OCI-M1 (cell line): ENCODE measurements around the gene NR2F2.

ENCODE experiments used
- DNase-seq: peaks from one replicate; lab custom pipeline; 2025; lab: John Stamatoyannopoulos, UW

The NR2F2 gene

DNA sequence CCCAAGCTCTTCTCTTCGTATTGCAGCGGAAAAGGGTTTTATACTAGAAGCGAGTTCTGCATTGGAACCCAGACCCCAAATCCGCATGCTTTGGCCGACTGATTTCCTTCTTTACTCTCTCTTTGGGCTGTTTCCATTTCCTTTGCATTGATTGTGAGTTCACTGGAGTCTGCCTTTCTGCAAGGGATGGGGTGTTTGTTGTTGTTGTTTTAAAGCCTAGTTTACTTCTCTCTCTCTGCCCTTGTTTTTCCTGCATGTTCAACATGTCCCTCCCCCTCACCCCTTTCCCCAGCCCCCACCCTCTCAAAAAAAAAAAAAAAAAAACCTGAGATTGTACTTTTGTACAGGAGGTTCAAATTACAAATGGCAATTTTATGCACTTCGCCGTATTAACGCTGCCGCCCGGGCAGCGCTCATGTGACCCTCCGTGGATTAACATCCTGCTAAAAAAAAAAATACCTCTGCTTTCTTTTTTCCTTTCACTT, 2.2 kb downstream of the NR2F2 start:
- no peak for DNase-seq

DNA sequence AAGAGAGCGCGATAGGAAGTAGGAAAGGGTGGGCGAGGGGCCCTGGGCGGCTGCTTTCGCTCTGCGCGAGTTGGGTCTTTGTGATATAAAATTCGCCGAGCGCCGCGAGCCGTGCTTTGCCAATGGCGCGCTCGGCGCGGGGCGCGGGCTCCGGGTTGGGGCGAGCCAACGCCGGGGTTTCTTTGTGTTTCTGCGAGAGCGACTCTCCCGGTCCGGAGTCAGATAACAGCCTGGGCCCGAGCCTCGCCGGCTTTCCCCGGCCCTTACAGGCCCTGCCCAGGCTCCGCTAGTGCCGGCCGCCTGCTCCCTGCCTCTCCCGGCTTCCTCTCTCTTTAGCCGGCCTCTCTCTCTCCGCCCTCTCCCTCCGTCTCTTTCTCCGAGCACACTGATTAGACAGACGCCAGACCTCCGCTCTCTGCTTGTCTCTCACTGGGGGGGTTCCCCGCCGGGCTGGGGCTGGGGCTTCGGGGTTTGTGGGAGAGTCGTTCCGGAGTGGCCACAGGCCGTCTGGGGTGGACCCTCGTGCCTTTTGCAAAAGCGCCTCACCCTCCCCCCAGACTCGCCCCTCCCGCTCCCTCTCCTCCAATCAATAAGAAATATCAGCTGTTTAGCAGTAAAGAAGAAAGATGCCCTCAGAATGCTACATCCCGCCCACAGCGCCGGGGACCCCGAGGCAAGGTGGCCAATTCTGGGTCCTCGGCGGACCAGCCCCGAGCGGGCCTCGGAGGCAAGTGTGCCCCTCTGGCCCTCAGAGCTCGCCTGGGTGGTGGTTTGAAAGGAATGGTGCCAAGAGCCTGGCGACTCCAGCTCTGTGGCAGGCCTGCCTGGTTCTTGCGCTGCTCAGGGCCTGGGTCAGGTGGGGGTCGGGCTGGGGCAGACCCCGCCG, 2.9 kb downstream of the NR2F2 start:
- DNase-seq: no peak

DNA sequence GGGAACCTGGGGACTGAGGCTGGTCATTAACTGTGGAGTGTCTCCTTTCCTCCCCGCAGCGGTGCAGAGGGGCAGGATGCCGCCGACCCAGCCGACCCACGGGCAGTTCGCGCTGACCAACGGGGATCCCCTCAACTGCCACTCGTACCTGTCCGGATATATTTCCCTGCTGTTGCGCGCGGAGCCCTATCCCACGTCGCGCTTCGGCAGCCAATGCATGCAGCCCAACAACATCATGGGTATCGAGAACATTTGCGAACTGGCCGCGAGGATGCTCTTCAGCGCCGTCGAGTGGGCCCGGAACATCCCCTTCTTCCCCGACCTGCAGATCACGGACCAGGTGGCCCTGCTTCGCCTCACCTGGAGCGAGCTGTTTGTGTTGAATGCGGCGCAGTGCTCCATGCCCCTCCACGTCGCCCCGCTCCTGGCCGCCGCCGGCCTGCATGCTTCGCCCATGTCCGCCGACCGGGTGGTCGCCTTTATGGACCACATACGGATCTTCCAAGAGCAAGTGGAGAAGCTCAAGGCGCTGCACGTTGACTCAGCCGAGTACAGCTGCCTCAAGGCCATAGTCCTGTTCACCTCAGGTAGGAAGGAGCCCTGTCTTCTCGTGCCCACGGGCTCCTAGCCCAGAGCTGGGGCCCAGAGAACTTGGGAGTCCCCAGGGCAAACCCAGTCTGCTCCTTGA, 3.7 kb downstream of the NR2F2 start:
- no peak for DNase-seq

DNA sequence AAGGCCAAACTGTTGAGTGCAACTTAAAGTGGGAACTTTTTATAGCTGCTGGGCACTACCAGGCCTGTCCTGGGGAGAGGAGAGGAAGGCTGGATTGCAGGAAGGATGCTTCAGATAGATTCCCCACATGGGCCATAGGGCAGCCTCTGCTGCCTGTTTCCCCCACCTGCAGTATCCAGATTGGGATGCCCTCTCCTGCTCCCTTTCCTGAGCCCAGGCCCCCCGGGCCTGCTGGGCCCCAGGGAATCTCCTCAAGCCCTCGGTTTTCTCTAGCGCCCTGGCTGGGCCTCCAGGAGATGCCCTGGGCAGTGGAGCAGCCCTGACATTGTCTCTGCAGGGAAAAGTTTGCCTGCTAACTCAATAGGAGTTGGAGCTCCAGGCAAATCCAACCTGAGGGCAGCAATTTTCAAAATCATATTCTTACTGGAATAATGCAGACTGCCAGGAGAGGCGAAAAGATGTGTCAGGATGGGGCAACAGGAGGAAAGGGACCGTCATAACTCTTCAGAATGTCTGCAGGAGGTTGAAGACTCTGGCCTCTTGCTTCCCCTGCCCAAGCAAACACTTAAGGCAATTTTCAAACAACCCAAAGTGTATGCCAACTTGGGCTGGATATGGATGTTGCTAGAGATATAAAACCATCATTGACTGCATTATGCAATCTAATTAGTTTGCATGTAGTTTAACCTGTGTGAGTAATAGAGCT, 4.4 kb downstream of the NR2F2 start:
- no peak for DNase-seq

DNA sequence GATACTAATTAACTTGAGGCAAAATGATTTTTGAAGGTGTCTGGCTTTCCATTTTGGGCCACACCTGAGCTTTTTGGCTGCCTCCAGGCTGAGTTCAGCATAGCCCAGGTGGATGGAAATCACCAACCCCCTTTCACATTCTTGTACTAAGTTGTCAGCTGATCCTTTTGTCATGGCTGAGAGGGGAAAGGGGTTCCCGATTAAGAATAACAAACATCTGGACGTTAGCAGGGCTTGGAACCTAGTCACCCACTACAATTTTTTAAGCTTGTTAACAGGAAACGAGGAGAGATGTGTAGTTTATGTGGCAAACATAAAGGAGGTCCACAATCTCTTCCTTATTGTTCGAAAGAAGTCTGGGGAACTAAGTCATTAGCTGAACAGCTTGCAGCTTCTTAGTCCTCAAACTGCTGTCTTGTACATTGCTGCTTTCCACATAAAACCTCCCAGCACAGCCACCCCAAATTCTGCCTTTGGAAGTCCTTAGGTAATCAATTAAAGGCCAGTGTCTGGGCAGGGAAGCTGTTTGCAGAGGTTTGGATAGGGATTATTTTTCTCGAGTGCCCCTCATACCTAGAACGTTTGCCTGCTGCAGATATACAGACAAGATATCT, 5.0 kb downstream of the NR2F2 start:
- peak; percentile 45 for DNase-seq

DNA sequence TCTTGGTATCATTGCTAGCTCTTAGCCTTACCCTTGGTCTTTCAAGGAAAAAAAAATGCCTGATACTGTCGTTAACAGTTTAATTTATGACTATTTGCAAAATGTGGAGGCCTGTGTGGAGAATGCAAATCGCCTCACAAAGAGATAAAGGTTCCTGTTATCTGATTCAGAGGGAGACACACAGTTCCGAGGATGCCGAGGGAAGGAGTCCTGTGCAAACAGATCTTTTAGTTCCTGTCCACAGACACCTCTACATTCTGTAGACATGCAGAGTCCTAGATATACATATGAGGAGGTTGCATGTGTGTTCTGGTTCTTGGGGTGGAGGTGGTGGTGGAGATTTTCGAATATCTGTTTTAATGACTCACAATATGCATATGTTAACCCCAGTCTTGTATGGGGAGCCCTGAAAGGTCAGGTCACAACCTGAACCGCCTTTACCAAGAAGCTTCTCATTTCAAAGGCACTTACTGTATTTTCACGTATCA, 5.7 kb downstream of the NR2F2 start:
- peak; percentile 69 for DNase-seq

DNA sequence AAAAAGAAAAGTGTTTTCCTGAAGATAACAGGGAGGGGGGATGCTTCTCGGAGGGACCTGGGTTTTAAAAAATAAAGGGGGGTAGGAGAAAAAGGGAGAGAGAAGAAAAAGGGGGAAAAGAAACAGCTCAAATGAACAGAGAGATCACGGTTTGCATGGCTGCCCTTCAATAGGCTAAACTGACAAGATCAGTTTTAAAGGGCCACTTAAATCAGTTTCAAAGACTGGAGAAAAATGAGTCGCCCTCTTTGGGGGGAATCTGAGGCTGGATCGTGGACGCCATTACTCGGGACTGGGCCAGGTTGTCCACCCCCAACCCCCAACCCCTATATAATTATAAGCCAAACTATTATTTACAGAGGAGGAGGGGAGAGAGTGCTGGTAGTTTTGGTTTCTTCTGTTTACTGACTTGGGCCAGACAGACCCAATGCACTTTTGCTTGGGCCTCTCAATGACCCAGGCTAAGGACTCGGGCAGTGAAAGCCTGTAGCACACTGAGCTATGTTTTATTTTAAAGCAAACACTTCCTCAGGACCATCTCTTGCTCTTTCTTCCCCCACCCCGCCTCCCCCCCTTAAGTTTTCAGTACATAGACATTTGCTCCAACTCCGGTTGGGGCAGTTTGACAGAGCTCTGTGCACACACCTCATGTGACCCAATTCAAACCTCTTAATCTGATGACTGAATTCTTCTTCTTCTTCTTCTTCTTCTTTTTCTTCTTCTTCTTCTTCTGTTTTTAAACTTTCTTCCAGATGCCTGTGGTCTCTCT, 6.3 kb downstream of the NR2F2 start:
- DNase-seq: peak; percentile 82

DNA sequence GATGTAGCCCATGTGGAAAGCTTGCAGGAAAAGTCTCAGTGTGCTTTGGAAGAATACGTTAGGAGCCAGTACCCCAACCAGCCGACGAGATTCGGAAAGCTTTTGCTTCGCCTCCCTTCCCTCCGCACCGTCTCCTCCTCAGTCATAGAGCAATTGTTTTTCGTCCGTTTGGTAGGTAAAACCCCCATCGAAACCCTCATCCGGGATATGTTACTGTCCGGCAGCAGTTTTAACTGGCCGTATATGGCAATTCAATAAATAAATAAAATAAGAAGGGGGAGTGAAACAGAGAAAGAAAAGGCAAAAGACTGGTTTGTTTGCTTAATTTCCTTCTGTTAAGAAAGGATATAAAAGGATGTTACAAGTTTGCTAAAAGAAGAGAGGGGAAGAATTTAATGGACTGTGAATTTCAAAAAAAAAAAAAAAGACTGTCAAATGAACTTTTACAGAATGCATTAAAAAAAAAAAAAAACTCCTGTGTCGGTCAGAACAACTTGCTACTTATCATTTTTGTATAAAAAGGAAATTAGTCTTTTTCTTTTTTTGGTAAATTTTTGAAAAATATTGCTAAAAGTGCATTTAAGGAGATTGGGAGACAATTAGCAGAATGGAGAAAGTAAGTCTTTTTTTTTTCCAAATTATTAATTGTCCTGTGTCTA, 7.0 kb downstream of the NR2F2 start:
- no peak for DNase-seq

DNA sequence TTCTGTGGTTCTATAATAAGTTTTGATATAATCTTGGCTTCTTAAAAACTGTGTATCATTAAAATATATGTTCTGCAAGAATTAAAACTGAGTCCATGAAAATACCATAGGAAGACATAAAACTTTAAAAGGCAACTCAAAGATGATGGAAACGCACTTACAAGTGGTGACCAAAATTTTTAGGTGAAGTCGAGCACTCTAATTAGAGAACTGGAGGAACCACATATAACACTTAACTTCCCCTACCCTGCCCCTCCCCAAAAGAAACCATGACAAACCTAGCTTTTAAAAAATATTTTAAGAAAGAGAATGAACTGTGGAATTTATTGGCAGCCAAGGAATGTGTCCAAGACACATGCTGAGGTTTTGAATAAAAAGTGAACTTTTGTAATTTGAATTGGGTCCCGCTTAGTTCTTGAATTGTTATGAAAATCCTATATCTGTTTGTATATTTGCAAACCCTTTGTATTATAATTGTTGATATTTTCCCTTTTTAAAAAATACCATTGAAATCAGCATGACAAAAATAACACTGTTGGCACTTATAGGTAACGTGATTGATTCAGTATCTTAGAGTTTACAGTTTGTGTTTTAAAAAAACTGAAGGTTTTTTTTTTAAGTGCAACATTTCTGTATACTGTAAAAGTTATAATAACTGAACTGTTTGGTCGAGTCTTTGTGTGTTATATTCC, 7.7 kb downstream of the NR2F2 start:
- DNase-seq: peak; percentile 71

DNA sequence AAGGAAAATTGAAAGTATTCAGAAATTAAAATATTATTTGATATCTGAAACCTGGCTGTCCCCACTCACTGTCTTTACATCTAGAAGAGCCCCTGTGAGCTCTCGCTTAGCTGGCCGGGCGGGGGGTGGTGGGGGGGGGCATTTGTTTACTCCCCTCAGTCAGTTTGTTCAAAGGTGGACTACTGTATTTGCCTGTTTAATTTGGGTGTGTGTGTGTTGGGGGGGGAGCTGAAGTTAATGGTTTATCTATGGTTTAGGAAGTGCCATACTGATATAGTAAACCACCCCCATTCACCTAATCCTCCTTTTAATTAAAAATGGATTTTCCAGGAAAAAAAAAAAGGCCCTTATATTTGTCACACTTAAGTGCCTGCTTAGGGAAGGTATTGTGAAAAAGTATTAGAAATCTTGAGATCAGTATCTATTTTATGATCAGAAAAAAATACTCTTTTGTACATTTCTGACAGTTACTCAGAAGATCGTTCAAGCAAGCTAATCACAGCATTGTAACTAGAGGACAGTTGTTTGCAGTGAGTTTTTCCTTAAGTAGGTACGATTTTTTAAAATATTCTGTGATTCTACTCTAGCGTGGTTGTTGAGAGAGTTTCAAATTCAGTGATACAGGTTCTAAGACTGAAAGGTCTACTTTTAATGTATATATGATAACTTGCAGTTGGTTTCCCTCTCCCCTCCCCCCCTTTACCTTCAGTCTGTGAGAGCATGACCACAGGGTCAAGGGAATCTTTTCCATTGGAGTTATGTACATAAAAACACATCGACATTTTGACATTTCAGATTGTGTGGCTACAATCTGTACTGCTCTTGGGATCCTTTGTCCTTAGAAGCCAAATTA, 8.5 kb downstream of the NR2F2 start:
- peak; percentile 81 for DNase-seq

DNA sequence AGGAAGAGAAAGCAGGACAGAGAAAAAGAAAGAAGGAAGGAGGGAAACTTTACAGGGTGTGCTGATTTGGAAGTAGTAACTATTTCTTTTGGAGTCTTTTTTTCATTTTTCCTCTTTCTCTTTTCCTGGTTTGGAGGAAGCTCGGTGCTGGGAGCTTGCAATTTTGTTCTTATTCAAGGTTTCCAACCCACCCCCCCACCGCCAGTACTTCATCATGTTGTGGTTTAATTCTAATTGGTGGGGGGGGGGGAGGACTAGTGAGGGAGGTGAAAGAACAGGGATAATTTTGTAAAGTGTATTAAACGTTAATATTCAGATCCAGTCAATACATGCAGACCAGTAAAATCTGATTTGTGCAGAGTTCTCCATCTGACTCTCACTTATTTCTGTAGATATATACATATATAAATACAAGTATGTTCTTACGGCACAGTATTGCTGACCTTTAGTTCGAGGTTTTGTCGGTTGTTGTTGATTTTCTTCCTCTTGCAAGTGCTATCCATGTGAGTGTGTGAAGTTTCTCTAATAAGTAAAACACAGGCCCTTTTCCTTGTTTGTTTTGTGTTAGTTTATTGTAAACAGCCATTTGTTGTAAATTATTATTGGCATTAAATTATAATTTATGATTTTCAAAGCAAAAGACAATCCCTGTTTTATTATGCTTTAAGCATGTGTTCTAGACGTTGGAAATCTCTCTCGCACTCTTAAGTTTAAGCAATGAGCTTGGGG, 9.3 kb downstream of the NR2F2 start:
- DNase-seq: peak; percentile 74

DNA sequence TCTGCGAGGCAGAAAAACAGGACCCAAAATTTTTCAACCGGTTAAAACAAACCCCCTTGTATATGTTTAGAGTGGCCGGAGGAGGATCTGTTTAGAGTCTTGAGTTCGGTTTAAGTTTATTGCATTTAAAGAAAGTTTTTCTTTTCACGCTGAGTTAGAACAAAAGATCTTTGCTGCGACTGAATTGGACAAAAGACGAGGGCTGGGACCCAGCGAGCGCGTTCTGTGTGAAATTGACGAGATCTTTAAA, 9.8 kb downstream of the NR2F2 start:
- no peak for DNase-seq

DNA sequence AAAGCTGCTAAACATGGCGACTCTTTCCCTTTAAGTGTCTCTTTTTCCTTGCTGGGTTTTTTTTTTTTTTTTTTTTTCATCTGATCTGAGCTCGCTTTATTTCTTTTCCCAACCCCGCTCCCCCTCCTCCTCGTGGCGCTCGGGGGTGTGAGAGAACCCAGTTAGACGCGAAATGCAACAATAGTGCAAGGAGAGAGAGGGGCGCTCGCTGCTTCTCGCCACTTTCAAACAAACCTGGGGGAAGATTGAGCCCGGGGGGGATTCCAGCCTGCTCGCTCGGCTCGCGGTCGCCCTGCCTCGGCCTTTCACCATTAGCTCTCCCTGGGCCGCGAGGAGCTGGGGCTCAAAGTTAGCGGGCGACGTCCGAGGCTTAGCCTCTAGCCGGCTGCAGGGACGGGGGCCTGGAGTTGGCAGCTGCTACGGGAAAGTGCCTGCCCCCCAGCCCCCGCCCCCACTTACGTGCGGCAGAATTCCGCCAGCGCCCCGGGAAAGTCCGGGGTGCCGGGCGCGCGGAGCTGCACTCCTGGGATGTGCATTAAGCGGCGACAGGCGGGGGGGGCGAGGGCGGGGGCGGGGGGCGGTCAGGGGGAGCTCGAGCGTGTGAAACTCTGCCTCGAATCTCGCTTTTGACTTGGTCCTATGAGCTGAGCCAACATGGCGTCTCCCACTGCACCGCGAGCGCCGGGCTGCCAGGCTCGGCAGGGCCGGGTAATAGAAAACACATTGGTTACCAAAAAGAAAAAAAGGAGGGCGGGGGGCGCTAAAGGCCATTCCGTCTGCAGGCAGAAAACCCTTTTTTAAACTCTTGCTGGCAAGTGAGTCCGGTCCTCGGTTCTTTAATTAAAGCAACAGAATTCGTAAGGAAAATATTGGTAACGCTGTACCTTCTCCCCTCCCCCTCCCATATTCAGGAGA, 10.4 kb downstream of the NR2F2 start:
- peak; percentile 38 for DNase-seq

DNA sequence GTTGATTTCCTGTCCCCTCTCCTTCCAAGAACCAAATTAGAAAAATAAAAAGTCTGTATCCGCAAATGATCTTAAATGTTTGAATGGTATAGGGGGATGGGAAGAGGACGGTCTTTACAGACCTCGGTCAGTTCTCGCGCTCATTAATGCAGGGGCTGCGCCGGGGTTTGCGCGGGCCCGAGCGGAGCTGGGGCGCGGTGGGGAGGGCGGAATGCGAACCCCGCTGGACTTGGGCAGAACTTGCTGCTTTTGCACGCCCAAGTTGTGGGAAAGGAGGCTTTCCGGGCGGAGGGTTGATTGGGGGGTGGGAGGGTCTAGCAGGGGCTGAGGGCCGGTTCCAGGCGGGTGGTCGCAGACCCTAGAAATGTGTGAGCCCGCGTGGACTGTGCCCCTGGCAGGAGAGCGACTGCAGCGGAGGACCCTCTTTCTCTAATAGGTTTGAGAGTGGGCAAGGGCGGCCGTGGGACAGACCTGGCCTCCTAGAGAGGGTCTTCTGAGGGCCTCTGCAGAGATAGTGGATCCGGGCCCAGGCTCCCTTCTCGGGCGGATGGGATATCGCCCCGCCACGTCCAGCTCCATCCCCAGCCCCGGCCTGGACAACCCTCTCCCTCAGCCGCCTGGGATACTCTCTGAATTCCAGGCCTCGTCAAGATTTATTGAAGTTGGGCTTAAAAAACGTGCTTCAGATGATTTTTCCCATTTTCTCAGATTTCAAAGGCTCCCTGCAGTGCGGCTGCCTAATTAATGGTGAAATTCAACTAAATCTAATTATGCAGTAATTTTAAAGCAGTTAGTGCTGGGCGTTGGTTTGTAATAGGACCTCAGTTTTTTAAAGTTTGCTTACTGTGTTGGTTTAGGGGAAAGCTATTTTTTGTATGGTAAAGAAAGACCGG, 11.3 kb downstream of the NR2F2 start:
- no peak for DNase-seq

DNA sequence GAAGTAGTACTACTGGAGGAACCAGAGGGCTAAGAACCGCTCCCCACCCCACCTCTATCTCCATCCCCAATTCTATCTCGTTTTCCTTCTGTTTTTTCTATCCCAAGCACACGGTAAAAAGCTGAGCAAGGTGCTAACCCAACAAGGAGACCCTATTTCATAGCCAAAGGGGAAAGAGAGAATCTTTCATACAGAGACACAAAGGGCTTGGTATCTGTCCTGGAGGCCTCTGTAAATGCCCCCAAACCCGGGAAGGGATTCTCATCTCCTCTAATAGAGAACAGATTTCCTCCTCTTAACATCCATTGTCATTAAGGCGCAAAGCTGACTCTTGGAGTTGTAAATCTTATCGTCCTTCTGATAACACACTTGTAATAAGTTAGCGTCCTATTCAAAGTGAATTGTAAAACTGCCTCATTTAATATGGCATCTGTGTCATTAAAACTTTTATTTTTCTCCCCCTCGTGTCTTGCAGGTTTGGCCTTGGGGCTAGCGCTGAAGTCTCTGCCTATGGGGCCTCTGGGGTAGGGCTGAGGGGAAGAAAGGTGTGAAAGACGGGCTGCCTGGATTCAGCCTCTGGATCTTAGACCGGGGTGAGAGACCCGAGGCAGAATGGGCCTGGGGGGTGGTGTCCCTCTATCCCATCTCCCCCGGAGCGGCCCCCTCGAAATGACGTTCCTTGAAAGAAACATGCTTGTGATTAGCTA, 12.1 kb downstream of the NR2F2 start:
- DNase-seq: no peak
